HepG2 (cell line): ENCODE results near the gene RSPH1.

Experiments
- CBX5 ChIP-seq: sonication (generic); formaldehyde crosslinking; IDR thresholded peaks from 2 replicates; pipeline ENCODE4 v1.4.0; 2020; ENCODE audit warnings: missing genetic modification reagents, borderline replicate concordance
- HNF4A ChIP-seq: sonication (generic); formaldehyde crosslinking; IDR thresholded peaks from 2 replicates; pipeline ENCODE4 v1.4.0; 2020; ENCODE audit warnings: missing genetic modification reagents
- HOMEZ ChIP-seq: IDR thresholded peaks from 2 replicates; pipeline ENCODE4 v1.6.1; 2016; ENCODE audit warnings: low read depth
- MEIS2 ChIP-seq: sonication (generic); formaldehyde crosslinking; IDR thresholded peaks from 2 replicates; pipeline ENCODE4 v1.9.0; 2021; ENCODE audit warnings: mild to moderate bottlenecking, missing genetic modification reagents
- PAWR ChIP-seq: sonication (generic); formaldehyde crosslinking; IDR thresholded peaks from 2 replicates; pipeline ENCODE4 v1.4.0; 2020; ENCODE audit warnings: missing genetic modification reagents, mild to moderate bottlenecking, borderline replicate concordance
- RERE ChIP-seq: IDR thresholded peaks from 2 replicates; pipeline ENCODE4 v1.6.1; 2016; ENCODE audit warnings: low read depth, missing genetic modification reagents, missing compliant biosample characterization
- RFX5 ChIP-seq: IDR thresholded peaks from 2 replicates; pipeline ENCODE4 v1.6.1; 2011; ENCODE audit warnings: low read depth, low read length, improper control_type of control experiment
- TBP ChIP-seq: sonication (generic); formaldehyde crosslinking; IDR thresholded peaks from 2 replicates; pipeline ENCODE4 v1.5.0; 2020; ENCODE audit warnings: missing genetic modification reagents
- USF2 ChIP-seq, 2 experiments: sonication (generic) in 1 of 2; formaldehyde crosslinking in 1 of 2; IDR thresholded peaks; 2 replicates each; pipeline versions ENCODE4 v1.5.1 to v1.6.1; 2011 to 2020; ENCODE audit warnings: borderline replicate concordance in 1 of 2, low read depth in 1 of 2, low read length in 1 of 2, mild to moderate bottlenecking in 1 of 2, missing genetic modification reagents in 1 of 2, moderate library complexity in 1 of 2
- XRCC5 ChIP-seq: fragments of 200-400 bp; formaldehyde crosslinking; optimal IDR thresholded peaks from 2 replicates; pipeline ENCODE3; 2017; ENCODE audit warnings: mild to moderate bottlenecking, low read length
- YY1 ChIP-seq: IDR thresholded peaks from 2 replicates; pipeline ENCODE4 v1.6.1; 2011; ENCODE audit warnings: low read length, low read depth, moderate library complexity, mild to moderate bottlenecking; ENCODE audit not compliant: insufficient read depth, insufficient replicate concordance
- ZHX1 ChIP-seq: sonication (generic); formaldehyde crosslinking; IDR thresholded peaks from 2 replicates; pipeline ENCODE4 v1.8.1; 2022; ENCODE audit warnings: low read depth, mild to moderate bottlenecking, missing genetic modification reagents
- ZNF777 ChIP-seq: sonication (generic); formaldehyde crosslinking; IDR thresholded peaks from 2 replicates; pipeline ENCODE4 v1.4.0; 2020; ENCODE audit warnings: missing genetic modification reagents

GRCh38 chr21:42471716-42472330 is 24.2 kb downstream of the RSPH1 start:
- TF ChIP-seq RFX5 (no peak), RERE (no peak), MEIS2 (CRISPR knock-in tag) (no peak), PAWR (no peak), HOMEZ (CRISPR knock-in tag) (no peak), CBX5 (CRISPR knock-in tag) (no peak), TBP (CRISPR knock-in tag) (no peak), YY1 (no peak), ZNF777 (CRISPR knock-in tag) (no peak), USF2 (IDR thresholded peaks at IDR 0.05; ENCODE audit: low read depth, low read length) (no peak), USF2 (CRISPR knock-in tag; IDR thresholded peaks at IDR 0.05; ENCODE audit: borderline replicate concordance) (no peak), HNF4A (CRISPR knock-in tag) (no peak), ZHX1 (CRISPR knock-in tag) (no peak), XRCC5 (no peak)
